OCI-LY7 (cell line): ENCODE measurements around the gene RPS19. TPM values are rescaled to one million over a fixed set of nuclear protein-coding genes. Genes with fewer than 3 reads are reported as not detected.

Source experiments
- BruUV-seq: library from RNA; stranded (reverse); fragments of 400-500 nt; replicated peaks from 2 replicates; lab custom pipeline; 2021; lab: Mats Ljungman, UMichigan
- CTCF ChIA-PET: fragments of 300-600 bp; sonication (Branson Sonifier 250); formaldehyde crosslinking; loops from one replicate; lab custom pipeline; 2022; ENCODE audit warnings: antibody characterized with exemption; ENCODE audit not compliant: unreplicated experiment; lab: Charles Lee
- POLR2A ChIA-PET: fragments of 300-600 bp; sonication (Branson Sonifier 250); formaldehyde crosslinking; loops from one replicate; lab custom pipeline; 2022; ENCODE audit warnings: antibody characterized with exemption; lab: Charles Lee
- DNase-seq: peaks from one replicate; pipeline ENCODE4 v3.0.0-alpha.2; 2015; ENCODE audit warnings: low spot score
- H2AFZ ChIP-seq: fragments of 200-600 bp; sonication (generic), shearing (Covaris generic); 2 replicates; pipeline ENCODE4 v1.6.1; 2014; ENCODE audit warnings: mild to moderate bottlenecking, antibody characterized with exemption, low read length, moderate library complexity
- H3K27ac ChIP-seq: fragments of 200-600 bp; sonication (generic); 2 replicates; pipeline ENCODE4 v1.5.1; 2014; ENCODE audit warnings: mixed run types, low read depth, mild to moderate bottlenecking, moderate library complexity, low read length, inconsistent platforms; ENCODE audit not compliant: poor library complexity, severe bottlenecking
- H3K36me3 ChIP-seq: fragments of 200-600 bp; sonication (generic); 2 replicates; pipeline ENCODE4 v1.6.1; 2014; ENCODE audit warnings: mild to moderate bottlenecking, antibody characterized with exemption, low read length, moderate library complexity, mixed read lengths; ENCODE audit not compliant: insufficient read depth
- H3K4me1 ChIP-seq: fragments of 200-600 bp; sonication (generic); 2 replicates; pipeline ENCODE4 v1.5.1; 2014; ENCODE audit warnings: mild to moderate bottlenecking, low read length; ENCODE audit not compliant: insufficient read depth, poor library complexity, severe bottlenecking
- H3K4me2 ChIP-seq: fragments of 200-600 bp; sonication (generic); 2 replicates; pipeline ENCODE4 v1.6.1; 2014; ENCODE audit warnings: mild to moderate bottlenecking, low read length
- H3K4me3 ChIP-seq: fragments of 200-600 bp; sonication (generic); 2 replicates; pipeline ENCODE4 v1.5.1; 2014; ENCODE audit warnings: mild to moderate bottlenecking, low read depth, low read length; ENCODE audit not compliant: poor library complexity, severe bottlenecking
- H3K79me2 ChIP-seq: fragments of 200-600 bp; sonication (generic); 2 replicates; pipeline ENCODE4 v1.6.1; 2016; ENCODE audit warnings: low read depth, mild to moderate bottlenecking, low read length, moderate library complexity, mixed read lengths; ENCODE audit not compliant: insufficient read depth
- H3K9me2 ChIP-seq: fragments of 200-600 bp; sonication (generic); 2 replicates; pipeline ENCODE4 v1.6.1; 2016; ENCODE audit warnings: mild to moderate bottlenecking, low read length, mixed read lengths; ENCODE audit not compliant: insufficient read depth
- H3K9me3 ChIP-seq: fragments of 200-600 bp; sonication (generic); 2 replicates; pipeline ENCODE4 v1.6.1; 2014; ENCODE audit warnings: mild to moderate bottlenecking, mixed run types, low read length, mixed read lengths
- H4K20me1 ChIP-seq: fragments of 200-600 bp; sonication (generic); 2 replicates; pipeline ENCODE4 v1.6.1; 2014; ENCODE audit warnings: mild to moderate bottlenecking, antibody characterized with exemption, low read length, moderate library complexity, mixed read lengths; ENCODE audit not compliant: insufficient read depth
- CTCF ChIP-seq: fragments of 200-600 bp; sonication (generic); conservative IDR thresholded peaks from 2 replicates; pipeline ENCODE4 v1.5.1; 2014; ENCODE audit warnings: mild to moderate bottlenecking, antibody characterized with exemption, low read length, moderate library complexity, mixed read lengths
- EZH2phosphoT487 ChIP-seq: fragments of 200-600 bp; sonication (generic); IDR thresholded peaks from 2 replicates; pipeline ENCODE4 v1.6.1; 2018; ENCODE audit warnings: low read depth, borderline replicate concordance, mild to moderate bottlenecking, mixed run types, antibody characterized with exemption, low read length, moderate library complexity, mixed read lengths
- intact Hi-C: fragments of 100-400 bp; cut with micrococcal nuclease; formaldehyde crosslinking; loops from one replicate; pipeline ENCODE4 v1.10.0; 2022; ENCODE audit not compliant: unreplicated experiment
- total RNA-seq, 2 experiments: library from RNA; depleted of rRNA in 1 of 2; stranded (reverse); fragments of >200 nt in 1 of 2; shearing (Covaris generic) in 1 of 2; gene quantifications; 2 replicates each; pipeline ENCODE4 v1.2.3, GENCODE V29; 2014 to 2022

RPS19 gene
- total RNA-seq, 2 experiments from 2014 or later: 3,803 to 4,414 TPM

DNA sequence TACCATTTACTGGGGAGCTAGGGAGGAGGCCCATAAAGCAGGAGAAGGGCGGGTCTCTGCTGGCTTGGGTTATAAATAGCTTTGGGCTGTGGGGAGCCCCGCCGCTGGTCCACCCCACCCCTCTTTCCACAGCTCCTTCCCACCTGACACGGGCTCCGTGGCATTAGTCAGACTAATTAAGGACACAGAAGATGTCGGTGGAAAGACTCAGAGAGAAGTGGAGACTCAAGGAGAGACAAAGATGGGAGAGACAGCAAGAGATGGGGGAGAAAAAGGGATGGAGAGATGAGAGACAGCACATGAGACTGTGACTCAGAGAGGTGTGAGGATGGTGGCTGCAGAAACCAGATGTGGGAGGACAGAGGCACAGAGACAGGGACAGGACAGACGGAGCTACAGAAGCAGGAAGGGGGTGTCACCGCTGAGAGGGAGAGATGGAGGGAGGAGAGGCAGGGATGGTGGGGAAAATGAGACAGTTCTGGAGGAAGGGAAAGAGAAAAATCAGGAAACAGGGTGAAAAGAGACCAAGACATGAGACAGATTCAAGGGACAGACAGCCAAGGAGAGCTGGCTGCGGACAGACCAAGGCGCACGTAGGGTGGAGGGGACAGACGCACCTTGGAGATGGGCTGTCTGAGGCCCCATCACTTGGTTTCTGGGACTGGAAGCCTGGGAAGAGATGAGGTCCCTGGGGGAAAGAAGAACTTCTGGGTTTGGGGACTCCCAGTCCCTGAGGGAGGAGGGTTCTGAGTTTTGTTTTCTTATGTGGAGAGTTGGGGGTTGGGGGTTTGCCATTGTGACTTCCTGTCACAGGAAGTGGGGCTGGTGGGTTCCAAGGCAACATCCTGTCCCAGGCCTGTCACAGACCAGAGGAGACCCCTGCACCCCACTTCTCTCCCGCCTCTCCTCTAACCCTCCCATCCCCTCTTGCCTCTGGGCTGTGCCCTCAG lies 27.0 kb downstream of the RPS19 start:
- Histone ChIP-seq H3K9me3 (no peaks in the 10 kb centered on the region), H4K20me1 (no peaks in the 10 kb centered on the region), H3K27ac (peak overlapping the region; percentile 88), H3K36me3 (peaks cover 64% of the 10 kb centered on the region), H3K4me2 (peak overlapping the region; percentile 99), H3K4me1 (peaks cover 55% of the 10 kb centered on the region), H3K4me3 (peak overlapping the region; percentile 97), H2AFZ (no peak overlapping the region), H3K9me2 (no peaks in the 10 kb centered on the region), H3K79me2 (peaks cover 37% of the 10 kb centered on the region)
- BruUV-seq: no TSS peak
- ChIA-PET POLR2A (interaction anchor here (0.7 to 3.6 kb wide), 6 partner anchors 10 to 60 kb away, joined by 3 to 18 read pairs (median 6); partner anchors contain the start of genes CD79A and RPS19), CTCF (interaction anchor here (0.9 to 1.1 kb wide), 2 partner anchors 14 to 50 kb away, joined by 3 to 4 read pairs; no protein-coding TSS in a partner anchor)
- TF ChIP-seq EZH2phosphoT487: no peak
- no peak for TF ChIP-seq CTCF
- peak; percentile 82 for DNase-seq
- intact Hi-C loops: loop anchor here (1.0 to 2.0 kb wide), 5 partner anchors 10 to 71 kb away; partner anchors contain the start of gene CD79A

- CTCF ChIA-PET: no interaction called here
- Histone ChIP-seq H4K20me1 (no peaks in the 10 kb centered on the region), H3K79me2 (peaks cover 37% of the 10 kb centered on the region), H3K9me3 (no peaks in the 10 kb centered on the region), H2AFZ (no peak overlapping the region), H3K4me2 (peak overlapping the region; percentile 99), H3K36me3 (peaks cover 70% of the 10 kb centered on the region), H3K9me2 (no peaks in the 10 kb centered on the region), H3K4me1 (peaks cover 48% of the 10 kb centered on the region), H3K4me3 (peak overlapping the region; percentile 97), H3K27ac (peak overlapping the region; percentile 88)
- BruUV-seq: no TSS peak
- intact Hi-C loops: loop anchor here (1.0 to 2.0 kb wide), 4 partner anchors 15 to 70 kb away; no protein-coding TSS in a partner anchor
- DNase-seq: peak; percentile 89
- peak; percentile 81 for TF ChIP-seq CTCF
- no peak for TF ChIP-seq EZH2phosphoT487
- POLR2A ChIA-PET: interaction anchor here (0.5 to 3.6 kb wide), 6 partner anchors 11 to 91 kb away, joined by 3 to 18 read pairs (median 4); partner anchors contain the start of gene CD79A
Observed at GRCh38 chr19:41887711-41888382, 27.8 kb downstream of the RPS19 start.
